GM21515 (cell line): ENCODE results near the gene POU5F1.
"Not testable (repeated sequence)": the region's sequence is repeated elsewhere in the genome, so short reads cannot be mapped to it uniquely, and the experiment has no call there.

Experiments
- ATAC-seq: cut with Tn5 transposase; IDR thresholded peaks from one replicate; pipeline ENCODE4 v1.9.1; 2021; ENCODE audit not compliant: unreplicated experiment

POU5F1 gene

GRCh38 chr6:31192431-31193105 lies 22.1 kb upstream of the POU5F1 start:
- ATAC-seq, result not testable (repeated sequence)

GRCh38 chr6:31190488-31190887 lies 20.0 kb upstream of the POU5F1 start:
- no peak for ATAC-seq

- not testable (repeated sequence) for ATAC-seq
Observed at GRCh38 chr6:31189223-31189622, 18.7 kb upstream of the POU5F1 start.

- ATAC-seq, result no peak
Observed at GRCh38 chr6:31187780-31188194, 17.3 kb upstream of the POU5F1 start.

GRCh38 chr6:31186052-31186734 lies 15.7 kb upstream of the POU5F1 start:
- ATAC-seq, result no peak

- ATAC-seq, result not testable (repeated sequence)
Observed at GRCh38 chr6:31185695-31186051, 15.2 kb upstream of the POU5F1 start.

GRCh38 chr6:31183859-31184258 lies 13.4 kb upstream of the POU5F1 start:
- ATAC-seq, result not testable (repeated sequence)

GRCh38 chr6:31183287-31183686 lies 12.8 kb upstream of the POU5F1 start:
- not testable (repeated sequence) for ATAC-seq

- no peak for ATAC-seq
Observed at GRCh38 chr6:31180500-31180899, 10.0 kb upstream of the POU5F1 start.

- ATAC-seq, result no peak
Observed at GRCh38 chr6:31179896-31180295, 9.4 kb upstream of the POU5F1 start.

GRCh38 chr6:31179042-31179386 lies 8.5 kb upstream of the POU5F1 start:
- ATAC-seq, result no peak

GRCh38 chr6:31178143-31179041 lies 7.9 kb upstream of the POU5F1 start:
- ATAC-seq, result no peak

GRCh38 chr6:31175971-31176370 lies 5.5 kb upstream of the POU5F1 start:
- ATAC-seq, result no peak

GRCh38 chr6:31174378-31174777 lies 3.9 kb upstream of the POU5F1 start:
- no peak for ATAC-seq

GRCh38 chr6:31173406-31173805 lies 2.9 kb upstream of the POU5F1 start:
- no peak for ATAC-seq

- no peak for ATAC-seq
Observed at GRCh38 chr6:31172973-31173384, 2.5 kb upstream of the POU5F1 start.

GRCh38 chr6:31171931-31172905 lies 1.7 kb upstream of the POU5F1 start:
- ATAC-seq, result no peak

- ATAC-seq, result no peak
Observed at GRCh38 chr6:31170987-31171671, 647 bp upstream of the POU5F1 start.

GRCh38 chr6:31169858-31170599 lies 453 bp downstream of the POU5F1 start:
- ATAC-seq, result not testable (repeated sequence)
